IMR-90 (cell line): ENCODE results near the gene HTT. TPM values are rescaled to one million over a fixed set of nuclear protein-coding genes. Genes with fewer than 3 reads are reported as not detected.

Source experiments
- ATAC-seq: fragments of 200-7000 bp; cut with Tn5 transposase; 2 replicates; pipeline ENCODE4 v1.9.1; 2020; ENCODE audit warnings: low read depth, mild to moderate bottlenecking, moderate library complexity
- BruUV-seq: library from RNA; stranded (reverse); fragments of 400-500 nt; replicated peaks from 2 replicates; lab custom pipeline; 2021; lab: Mats Ljungman, UMichigan
- CTCF ChIA-PET: fragments of 300-600 bp; formaldehyde crosslinking; extraction: SDS; loops from one replicate; lab custom pipeline; 2021; ENCODE audit warnings: antibody characterized with exemption; lab: Yijun Ruan, JAX
- POLR2A ChIA-PET: fragments of 300-600 bp; sonication (Branson Sonifier 250); formaldehyde crosslinking; loops from one replicate; lab custom pipeline; 2022; ENCODE audit warnings: antibody characterized with exemption; ENCODE audit not compliant: unreplicated experiment; lab: Charles Lee
- DNase-seq: peaks from one replicate; pipeline ENCODE4 v3.0.0; 2013
- H2AFZ ChIP-seq: replicated peaks from 2 replicates; pipeline ENCODE3; 2013; ENCODE audit warnings: low read length, mild to moderate bottlenecking; ENCODE audit not compliant: poor library complexity
- H2AK5ac ChIP-seq: 2 replicates; pipeline ENCODE4 v1.6.1; 2013; ENCODE audit warnings: low read depth, low read length, inconsistent platforms
- H2AK9ac ChIP-seq: replicated peaks from 2 replicates; pipeline ENCODE3; 2013; ENCODE audit warnings: mild to moderate bottlenecking, low read depth, low read length, moderate library complexity; ENCODE audit not compliant: poor library complexity
- H2BK120ac ChIP-seq: 2 replicates; pipeline ENCODE4 v1.6.1; 2013; ENCODE audit warnings: low read depth, low read length, inconsistent platforms
- H2BK15ac ChIP-seq: 3 replicates; pipeline ENCODE4 v1.6.1; 2013; ENCODE audit warnings: low read depth, low read length, inconsistent platforms
- H2BK20ac ChIP-seq: 2 replicates; pipeline ENCODE4 v1.6.1; 2013; ENCODE audit warnings: low read depth, mild to moderate bottlenecking, inconsistent platforms, low read length, moderate library complexity
- H2BK5ac ChIP-seq: 2 replicates; pipeline ENCODE4 v1.6.1; 2013; ENCODE audit warnings: mild to moderate bottlenecking, low read depth, low read length, inconsistent platforms; ENCODE audit not compliant: poor library complexity, severe bottlenecking
- H3K14ac ChIP-seq: replicated peaks from 2 replicates; pipeline ENCODE4 v1.6.1; 2013; ENCODE audit warnings: low read depth, low read length, inconsistent platforms
- H3K18ac ChIP-seq: 2 replicates; pipeline ENCODE4 v1.6.1; 2013; ENCODE audit warnings: low read depth, low read length, control low read depth
- H3K23ac ChIP-seq: 2 replicates; pipeline ENCODE4 v1.6.1; 2013; ENCODE audit warnings: low read depth, low read length, inconsistent platforms
- H3K27ac ChIP-seq: 2 replicates; pipeline ENCODE4 v1.5.1; 2013; ENCODE audit warnings: mild to moderate bottlenecking, control low read depth, low read length; ENCODE audit not compliant: insufficient read depth
- H3K27me3 ChIP-seq: 2 replicates; pipeline ENCODE4 v1.6.1; 2013; ENCODE audit warnings: low read length; ENCODE audit not compliant: control insufficient read depth, insufficient read depth
- H3K36me3 ChIP-seq: 2 replicates; pipeline ENCODE4 v1.6.1; 2013; ENCODE audit warnings: low read length, mixed read lengths; ENCODE audit not compliant: control insufficient read depth, insufficient read depth
- H3K4ac ChIP-seq: 2 replicates; pipeline ENCODE4 v1.6.1; 2013; ENCODE audit warnings: low read depth, low read length, inconsistent platforms
- H3K4me1 ChIP-seq: 2 replicates; pipeline ENCODE4 v1.6.1; 2013; ENCODE audit warnings: low read length, mixed read lengths; ENCODE audit not compliant: control insufficient read depth, insufficient read depth
- H3K4me2 ChIP-seq: 2 replicates; pipeline ENCODE4 v1.6.1; 2013; ENCODE audit warnings: low read depth, mild to moderate bottlenecking, control low read depth, low read length, moderate library complexity
- H3K4me3 ChIP-seq: 2 replicates; pipeline ENCODE4 v1.5.1; 2013; ENCODE audit warnings: low read depth, mild to moderate bottlenecking, control low read depth, low read length, moderate library complexity; ENCODE audit not compliant: insufficient read depth
- H3K56ac ChIP-seq: 2 replicates; pipeline ENCODE4 v1.6.1; 2013; ENCODE audit warnings: low read length, inconsistent platforms; ENCODE audit not compliant: insufficient read depth; ENCODE audit errors: extremely low read depth
- H3K79me1 ChIP-seq, 2 experiments: 2 replicates each; pipeline ENCODE4 v1.6.1; 2013; ENCODE audit warnings: low read length in 2 of 2, inconsistent platforms in 1 of 2, low read depth in 1 of 2
- H3K9ac ChIP-seq: 2 replicates; pipeline ENCODE4 v1.6.1; 2013; ENCODE audit warnings: low read depth, low read length, control low read depth
- H3K9me1 ChIP-seq: 2 replicates; pipeline ENCODE4 v1.6.1; 2013; ENCODE audit warnings: low read length, inconsistent platforms; ENCODE audit not compliant: insufficient read depth
- H3K9me3 ChIP-seq: 2 replicates; pipeline ENCODE4 v1.6.1; 2013; ENCODE audit warnings: low read length; ENCODE audit not compliant: control insufficient read depth, insufficient read depth
- H4K20me1 ChIP-seq: 2 replicates; pipeline ENCODE4 v1.6.1; 2013; ENCODE audit warnings: low read length, inconsistent platforms; ENCODE audit not compliant: insufficient read depth
- H4K5ac ChIP-seq: 2 replicates; pipeline ENCODE4 v1.6.1; 2013; ENCODE audit warnings: mild to moderate bottlenecking, low read depth, low read length, control low read depth
- H4K8ac ChIP-seq, 2 experiments: 2 replicates each; pipeline ENCODE4 v1.6.1; 2013; ENCODE audit warnings: low read depth in 2 of 2, low read length in 2 of 2, control low read depth in 1 of 2, inconsistent platforms in 1 of 2
- H4K91ac ChIP-seq: 2 replicates; pipeline ENCODE4 v1.6.1; 2013; ENCODE audit warnings: low read depth, low read length, inconsistent platforms; ENCODE audit not compliant: insufficient read depth
- BHLHE40 ChIP-seq: fragments of 150-350 bp; IDR thresholded peaks from 2 replicates; pipeline ENCODE4 v1.6.1; 2016; ENCODE audit warnings: mild to moderate bottlenecking, low read depth, low read length
- CEBPB ChIP-seq: IDR thresholded peaks from 2 replicates; pipeline ENCODE4 v1.6.1; 2012; ENCODE audit warnings: low read depth, low read length, improper control_type of control experiment
- CHD1 ChIP-seq: IDR thresholded peaks from 2 replicates; pipeline ENCODE4 v1.6.1; 2012; ENCODE audit warnings: low read depth, low read length, improper control_type of control experiment
- FOS ChIP-seq: fragments of 150-350 bp; IDR thresholded peaks from 2 replicates; pipeline ENCODE4 v1.6.1; 2016; ENCODE audit warnings: low read depth, low read length
- MAFK ChIP-seq: IDR thresholded peaks from 2 replicates; pipeline ENCODE4 v1.6.1; 2012; ENCODE audit warnings: low read depth, low read length, improper control_type of control experiment
- MAZ ChIP-seq: IDR thresholded peaks from 2 replicates; pipeline ENCODE4 v1.6.1; 2012; ENCODE audit warnings: low read depth, mild to moderate bottlenecking, low read length, improper control_type of control experiment, moderate library complexity, borderline replicate concordance
- MXI1 ChIP-seq: IDR thresholded peaks from 2 replicates; pipeline ENCODE4 v1.6.1; 2012; ENCODE audit warnings: low read depth, mild to moderate bottlenecking, low read length, moderate library complexity, borderline replicate concordance
- NFE2L2 ChIP-seq: fragments of 150-350 bp; IDR thresholded peaks from 2 replicates; pipeline ENCODE4 v1.6.1; 2016; ENCODE audit warnings: low read depth, mild to moderate bottlenecking, low read length
- RAD21 ChIP-seq: IDR thresholded peaks from 2 replicates; pipeline ENCODE4 v1.6.1; 2012; ENCODE audit warnings: low read length, improper control_type of control experiment
- RCOR1 ChIP-seq: IDR thresholded peaks from 2 replicates; pipeline ENCODE4 v1.6.1; 2012; ENCODE audit warnings: mild to moderate bottlenecking, low read length, improper control_type of control experiment; ENCODE audit not compliant: insufficient replicate concordance
- RFX5 ChIP-seq: IDR thresholded peaks from 2 replicates; pipeline ENCODE4 v1.8.0; 2012; ENCODE audit warnings: low read depth, mild to moderate bottlenecking, low read length, moderate library complexity
- SMC3 ChIP-seq: fragments of 150-350 bp; IDR thresholded peaks from 2 replicates; pipeline ENCODE4 v1.6.1; 2016; ENCODE audit warnings: low read depth, mild to moderate bottlenecking, antibody characterized with exemption, low read length, moderate library complexity
- WGBS, 2 experiments: methylation state at CpG; one replicate each; pipeline versions ENCODE4 v1.1.5 to v1.1.7; 2013; ENCODE audit warnings: missing lambda C conversion rate in 2 of 2; ENCODE audit not compliant: insufficient read length in 1 of 2; ENCODE audit errors: extremely low coverage in 2 of 2; 5-methylcytosine and 5-hydroxymethylcytosine counted together
- dilution Hi-C: fragments of 300-500 bp; cut with HindIII; formaldehyde crosslinking; loops from one replicate; pipeline ENCODE4 v1.14.3; 2018; ENCODE audit warnings: low sequenced_read_pairs; ENCODE audit not compliant: unreplicated experiment
- in situ Hi-C: fragments of 300-500 bp; cut with MboI; formaldehyde crosslinking; loops from 3 replicates; pipeline ENCODE4 v1.14.3; 2019; ENCODE audit warnings: low sequenced_read_pairs, inconsistent platforms, mixed read lengths
- intact Hi-C: fragments of 100-400 bp; cut with micrococcal nuclease; formaldehyde crosslinking; loops from 2 replicates; pipeline ENCODE4 v1.10.0; 2022
- polyA plus RNA-seq, 3 experiments: library from polyadenylated mRNA; depleted of rRNA; stranded (reverse); fragments of >200 nt; gene quantifications; 2 replicates each; pipeline ENCODE4 v1.2.3, GENCODE V29; 2012; ENCODE audit warnings: low replicate concordance in 1 of 3
- total RNA-seq: library from RNA; depleted of rRNA; stranded (reverse); fragments of >200 nt; gene quantifications from 2 replicates; pipeline ENCODE4 v1.2.3, GENCODE V29; 2012
- TF ChIP-seq, protein P1 (sequence below): fragments of 150-350 bp; IDR thresholded peaks from 2 replicates; pipeline ENCODE4 v1.6.1; 2017; ENCODE audit warnings: mild to moderate bottlenecking, antibody characterized with exemption, low read length, low read depth
- TF ChIP-seq, protein P2 (sequence below): conservative IDR thresholded peaks from 2 replicates; pipeline ENCODE4 v1.5.1; 2012; ENCODE audit warnings: mild to moderate bottlenecking, low read depth, low read length, improper control_type of control experiment

Gene HTT
- total and polyA plus RNA-seq, 2 of the 4 experiments (the other 2 are of a cell fraction) = 11.6 to 14.3 TPM

GRCh38 chr4:3174371-3175338 is 100.2 kb downstream of the HTT start:
- ATAC-seq = no peak
- TF ChIP-seq MXI1 (no peak), RCOR1 (no peak), CHD1 (no peak), BHLHE40 (no peak), NFE2L2 (no peak), MAZ (no peak), SMC3 (no peak), RAD21 (no peak), RFX5 (no peak), MAFK (no peak), FOS (no peak), CEBPB (no peak)
- TF ChIP-seq, protein P1, sequence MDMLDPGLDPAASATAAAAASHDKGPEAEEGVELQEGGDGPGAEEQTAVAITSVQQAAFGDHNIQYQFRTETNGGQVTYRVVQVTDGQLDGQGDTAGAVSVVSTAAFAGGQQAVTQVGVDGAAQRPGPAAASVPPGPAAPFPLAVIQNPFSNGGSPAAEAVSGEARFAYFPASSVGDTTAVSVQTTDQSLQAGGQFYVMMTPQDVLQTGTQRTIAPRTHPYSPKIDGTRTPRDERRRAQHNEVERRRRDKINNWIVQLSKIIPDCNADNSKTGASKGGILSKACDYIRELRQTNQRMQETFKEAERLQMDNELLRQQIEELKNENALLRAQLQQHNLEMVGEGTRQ = no peak
- TF ChIP-seq, protein P2, sequence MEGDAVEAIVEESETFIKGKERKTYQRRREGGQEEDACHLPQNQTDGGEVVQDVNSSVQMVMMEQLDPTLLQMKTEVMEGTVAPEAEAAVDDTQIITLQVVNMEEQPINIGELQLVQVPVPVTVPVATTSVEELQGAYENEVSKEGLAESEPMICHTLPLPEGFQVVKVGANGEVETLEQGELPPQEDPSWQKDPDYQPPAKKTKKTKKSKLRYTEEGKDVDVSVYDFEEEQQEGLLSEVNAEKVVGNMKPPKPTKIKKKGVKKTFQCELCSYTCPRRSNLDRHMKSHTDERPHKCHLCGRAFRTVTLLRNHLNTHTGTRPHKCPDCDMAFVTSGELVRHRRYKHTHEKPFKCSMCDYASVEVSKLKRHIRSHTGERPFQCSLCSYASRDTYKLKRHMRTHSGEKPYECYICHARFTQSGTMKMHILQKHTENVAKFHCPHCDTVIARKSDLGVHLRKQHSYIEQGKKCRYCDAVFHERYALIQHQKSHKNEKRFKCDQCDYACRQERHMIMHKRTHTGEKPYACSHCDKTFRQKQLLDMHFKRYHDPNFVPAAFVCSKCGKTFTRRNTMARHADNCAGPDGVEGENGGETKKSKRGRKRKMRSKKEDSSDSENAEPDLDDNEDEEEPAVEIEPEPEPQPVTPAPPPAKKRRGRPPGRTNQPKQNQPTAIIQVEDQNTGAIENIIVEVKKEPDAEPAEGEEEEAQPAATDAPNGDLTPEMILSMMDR = no peak

More at GRCh38 chr4:3174371-3175338, 100.2 kb downstream of the HTT start:
- WGBS, 2 experiments = 100% methylated on average over 2 of the region's 12 CpGs; no CpG with 5 or more reads in 1 of the 2 experiments
- Histone ChIP-seq H2AK9ac (no peak overlapping the region), H2AFZ (no peak overlapping the region), H3K79me1 (peaks cover 10 to 15% of the 10 kb centered on the region in 2 experiments; a peak in 3 of 4 replicates), H3K14ac (no peak overlapping the region), H3K36me3 (peaks cover 32% of the 10 kb centered on the region), H4K5ac (no peak overlapping the region), H3K56ac (no peak overlapping the region), H2AK5ac (no peak overlapping the region), H4K8ac (no peak overlapping the region), H3K4me3 (no peak overlapping the region), H3K27ac (no peak overlapping the region), H4K20me1 (peaks cover 12% of the 10 kb centered on the region), H3K23ac (no peak overlapping the region), H3K9me3 (no peaks in the 10 kb centered on the region), H2BK120ac (no peak overlapping the region), H3K4me1 (peaks cover 15% of the 10 kb centered on the region), H3K9ac (no peak overlapping the region), H3K18ac (no peak overlapping the region), H3K27me3 (no peaks in the 10 kb centered on the region), H2BK5ac (no peak overlapping the region), H2BK20ac (no peak overlapping the region), H2BK15ac (no peak overlapping the region), H4K91ac (no peak overlapping the region), H3K9me1 (peaks cover 6% of the 10 kb centered on the region), H3K4me2 (no peak overlapping the region), H3K4ac (no peak overlapping the region)
- in situ Hi-C loops = no loop called here
- intact Hi-C loops = no loop called here
- BruUV-seq = no TSS peak
- ChIA-PET CTCF (no interaction called here), POLR2A (no interaction called here)
- dilution Hi-C loops = no loop called here
- DNase-seq = no peak
